Bronchial epithelial cell (primary cell): ENCODE data around the gene DIDO1. TPM values are rescaled to one million over a fixed set of nuclear protein-coding genes. Genes with fewer than 3 reads are reported as not detected.

Experiments
- DNase-seq: peaks from one replicate; pipeline ENCODE4 v3.0.0-alpha.2; 2010; ENCODE audit warnings: low read depth
- FAIRE-seq: peaks from 2 replicates; lab custom pipeline; 2011; peaks lifted over from hg19 to GRCh38; lab: Jason Lieb, UNC
- H3K27me3 ChIP-seq: 2 replicates; pipeline ENCODE4 v1.5.1; 2011; ENCODE audit warnings: low read length; ENCODE audit not compliant: control insufficient read depth, insufficient read depth
- H3K36me3 ChIP-seq: 2 replicates; pipeline ENCODE4 v1.5.1; 2011; ENCODE audit warnings: low read length; ENCODE audit not compliant: control insufficient read depth, insufficient read depth
- H3K4me3 ChIP-seq: 2 replicates; pipeline ENCODE4 v1.5.1; 2011; ENCODE audit warnings: mild to moderate bottlenecking, low read depth, low read length, control low read depth
- CTCF ChIP-seq: IDR thresholded peaks from 2 replicates; pipeline ENCODE4 v1.5.1; 2011; ENCODE audit warnings: mild to moderate bottlenecking, moderate library complexity, low read length, control low read depth, inconsistent platforms; ENCODE audit not compliant: insufficient read depth, severe bottlenecking
- total RNA-seq: library from RNA; depleted of rRNA; stranded (reverse); fragments of >200 nt; gene quantifications from 2 replicates; pipeline ENCODE4 v1.2.1, GENCODE V29; 2014

Gene DIDO1
- total RNA-seq, 1 donor from 2014 or later, result 26.9 TPM

GRCh38 chr20:62828511-62829230 lies 97.6 kb downstream of the DIDO1 start:
- H3K4me3 ChIP-seq, result no peak overlapping the region
- no peaks in the 10 kb centered on the region for H3K36me3 ChIP-seq
- TF ChIP-seq CTCF, result no peak
- no peak for FAIRE-seq
- no peak for DNase-seq
- no peaks in the 10 kb centered on the region for H3K27me3 ChIP-seq

GRCh38 chr20:62828051-62828450 lies 98.3 kb downstream of the DIDO1 start:
- FAIRE-seq (no peak), DNase-seq (no peak)
- no peak for TF ChIP-seq CTCF
- Histone ChIP-seq H3K4me3 (no peak overlapping the region), H3K36me3 (no peaks in the 10 kb centered on the region), H3K27me3 (no peaks in the 10 kb centered on the region)

Other genes starting within 250 kb of the DIDO1 start
- gene NTSR1, start 217.7 kb downstream of the DIDO1 start, total RNA-seq, result not detected in 2 replicates
- 20.6 and 22.9 TPM in 2 replicates for gene MRGBP, start 130.0 kb downstream of the DIDO1 start, total RNA-seq
- 16.1 and 17.8 TPM in 2 replicates for gene OGFR, start 121.7 kb downstream of the DIDO1 start, total RNA-seq
- not detected in 2 replicates for gene COL9A3, start 109.5 kb downstream of the DIDO1 start, total RNA-seq
- 13.2 and 14.5 TPM in 2 replicates for gene TCFL5, start 64.7 kb downstream of the DIDO1 start, total RNA-seq
- 69.2 and 71.2 TPM in 2 replicates for gene GID8, start 11.6 kb upstream of the DIDO1 start, total RNA-seq
- gene SLC17A9, start 26.2 kb upstream of the DIDO1 start, total RNA-seq, result 0.13 and 0.53 TPM in 2 replicates
- not detected in 2 replicates for gene BHLHE23, start 80.5 kb upstream of the DIDO1 start, total RNA-seq